ENCODE results near the gene GPX2. TPM values are rescaled to one million over a fixed set of nuclear protein-coding genes. Genes with fewer than 3 reads are reported as not detected.

GPX2 gene
- polyA plus RNA-seq, 4 donors: 49.2 to 1,000 (median 61.2) TPM

- Histone ChIP-seq H3K4me3 (ENCODE audit: low read depth in 1 of 3, low read length in 3 of 3) (no peak overlapping the region), H3K4me1 (ENCODE audit: control insufficient read depth in 3 of 3, insufficient read depth in 2 of 3, low read depth in 1 of 3, low read length in 2 of 3) (peaks cover 0 to 8% (median 0%) of the 10 kb centered on the region in 3 donors), H3K27ac (ENCODE audit: low read depth in 1 of 3, low read length in 2 of 3) (no peak overlapping the region), H3K27me3 (ENCODE audit: control insufficient read depth in 3 of 3, insufficient read depth in 3 of 3, low read length in 3 of 3) (no peaks in the 10 kb centered on the region), H3K9me3 (ENCODE audit: control insufficient read depth in 2 of 2, insufficient read depth in 1 of 2, low read depth in 1 of 2, low read length in 1 of 2) (no peaks in the 10 kb centered on the region), H3K36me3 (ENCODE audit: control insufficient read depth in 3 of 3, insufficient read depth in 2 of 3, low read depth in 1 of 3, low read length in 3 of 3) (no peaks in the 10 kb centered on the region)
- DNase-seq (peak in 1 of 2 donors; percentile 21), FAIRE-seq (no peak)
- 76 to 83% (median 79%) methylated on average over 5 of the region's 5 CpGs for WGBS, 3 donors
These were observed 37.0 kb upstream of the GPX2 start for GRCh38 chr14:64979336-64980074.

GRCh38 chr14:64974563-64974962, 32.0 kb upstream of the GPX2 start:
- 79 to 91% (median 89%) methylated on average over 8 of the region's 8 CpGs for WGBS, 3 donors
- no peak for FAIRE-seq

GRCh38 chr14:64973826-64974225, 31.3 kb upstream of the GPX2 start:
- Histone ChIP-seq H3K36me3 (ENCODE audit: control insufficient read depth in 3 of 3, insufficient read depth in 2 of 3, low read depth in 1 of 3, low read length in 3 of 3) (no peaks in the 10 kb centered on the region), H3K27ac (ENCODE audit: low read depth in 1 of 3, low read length in 2 of 3) (no peak overlapping the region), H3K27me3 (ENCODE audit: control insufficient read depth in 3 of 3, insufficient read depth in 3 of 3, low read length in 3 of 3) (peaks cover 0 to 4% (median 0%) of the 10 kb centered on the region in 3 donors), H3K4me3 (ENCODE audit: low read depth in 1 of 3, low read length in 3 of 3) (no peak overlapping the region), H3K4me1 (ENCODE audit: control insufficient read depth in 3 of 3, insufficient read depth in 2 of 3, low read depth in 1 of 3, low read length in 2 of 3) (peaks cover 4 to 17% (median 9%) of the 10 kb centered on the region in 3 donors), H3K9me3 (ENCODE audit: control insufficient read depth in 2 of 2, insufficient read depth in 1 of 2, low read depth in 1 of 2, low read length in 1 of 2) (no peaks in the 10 kb centered on the region)
- FAIRE-seq (no peak), DNase-seq (no peak)
- WGBS, 3 donors: 92 to 99% (median 98%) methylated on average over 9 of the region's 9 CpGs

More at GRCh38 chr14:64974563-64974962, 32.0 kb upstream of the GPX2 start:
- Histone ChIP-seq H3K27ac (ENCODE audit: low read depth in 1 of 3, low read length in 2 of 3) (no peak overlapping the region), H3K9me3 (ENCODE audit: control insufficient read depth in 2 of 2, insufficient read depth in 1 of 2, low read depth in 1 of 2, low read length in 1 of 2) (no peaks in the 10 kb centered on the region), H3K4me3 (ENCODE audit: low read depth in 1 of 3, low read length in 3 of 3) (no peak overlapping the region), H3K36me3 (ENCODE audit: control insufficient read depth in 3 of 3, insufficient read depth in 2 of 3, low read depth in 1 of 3, low read length in 3 of 3) (no peaks in the 10 kb centered on the region), H3K27me3 (ENCODE audit: control insufficient read depth in 3 of 3, insufficient read depth in 3 of 3, low read length in 3 of 3) (peaks cover 0 to 4% (median 0%) of the 10 kb centered on the region in 3 donors), H3K4me1 (ENCODE audit: control insufficient read depth in 3 of 3, insufficient read depth in 2 of 3, low read depth in 1 of 3, low read length in 2 of 3) (peaks cover 4 to 19% (median 9%) of the 10 kb centered on the region in 3 donors)
- no peak for DNase-seq

GRCh38 chr14:64973026-64973442, 30.5 kb upstream of the GPX2 start:
- H3K27ac ChIP-seq (ENCODE audit: low read depth in 1 of 3, low read length in 2 of 3): peak overlapping the region in 1 of 3 donors; percentile 18
- peaks cover 0 to 6% (median 0%) of the 10 kb centered on the region in 3 donors for H3K36me3 ChIP-seq (ENCODE audit: control insufficient read depth in 3 of 3, insufficient read depth in 2 of 3, low read depth in 1 of 3, low read length in 3 of 3)
- DNase-seq: peak in 1 of 2 donors; percentile 66
- 17 to 53% (median 37%) methylated on average over 8 of the region's 8 CpGs for WGBS, 3 donors
- H3K4me3 ChIP-seq (ENCODE audit: low read depth in 1 of 3, low read length in 3 of 3): peak overlapping the region in 1 of 3 donors; percentile 71
- peaks cover 0 to 4% (median 0%) of the 10 kb centered on the region in 3 donors for H3K27me3 ChIP-seq (ENCODE audit: control insufficient read depth in 3 of 3, insufficient read depth in 3 of 3, low read length in 3 of 3)
- FAIRE-seq: no peak
- peaks cover 4 to 17% (median 9%) of the 10 kb centered on the region in 3 donors for H3K4me1 ChIP-seq (ENCODE audit: control insufficient read depth in 3 of 3, insufficient read depth in 2 of 3, low read depth in 1 of 3, low read length in 2 of 3)
- no peaks in the 10 kb centered on the region for H3K9me3 ChIP-seq (ENCODE audit: control insufficient read depth in 2 of 2, insufficient read depth in 1 of 2, low read depth in 1 of 2, low read length in 1 of 2)

GRCh38 chr14:64971943-64972791, 29.6 kb upstream of the GPX2 start, which contains the start of gene RAB15:
Gene RAB15, minus strand, starts transcription at chr14:64972336. Its CDS starts 260 bp downstream, at chr14:64972076.
- DNase-seq: peak; percentile 19 to 60

GRCh38 chr14:64971491-64971942, 29.0 kb upstream of the GPX2 start:
- 2 to 4% (median 4%) methylated on average over 22 to 31 of the region's 31 CpGs for WGBS, 3 donors
- peak in 1 of 2 donors; percentile 30 for DNase-seq
- Histone ChIP-seq H3K9me3 (ENCODE audit: control insufficient read depth in 2 of 2, insufficient read depth in 1 of 2, low read depth in 1 of 2, low read length in 1 of 2) (no peaks in the 10 kb centered on the region), H3K4me3 (ENCODE audit: low read depth in 1 of 3, low read length in 3 of 3) (peak overlapping the region; percentile 61 to 71 (median 67)), H3K36me3 (ENCODE audit: control insufficient read depth in 3 of 3, insufficient read depth in 2 of 3, low read depth in 1 of 3, low read length in 3 of 3) (peaks cover 0 to 10% (median 0%) of the 10 kb centered on the region in 3 donors), H3K27me3 (ENCODE audit: control insufficient read depth in 3 of 3, insufficient read depth in 3 of 3, low read length in 3 of 3) (peaks cover 0 to 4% (median 0%) of the 10 kb centered on the region in 3 donors), H3K4me1 (ENCODE audit: control insufficient read depth in 3 of 3, insufficient read depth in 2 of 3, low read depth in 1 of 3, low read length in 2 of 3) (peaks cover 4 to 17% (median 9%) of the 10 kb centered on the region in 3 donors), H3K27ac (ENCODE audit: low read depth in 1 of 3, low read length in 2 of 3) (peak overlapping the region; percentile 17 to 68 (median 36))
- FAIRE-seq: no peak

More at GRCh38 chr14:64971943-64972791, 29.6 kb upstream of the GPX2 start, which contains the start of gene RAB15:
- peaks cover 0 to 4% (median 0%) of the 10 kb centered on the region in 3 donors for H3K27me3 ChIP-seq (ENCODE audit: control insufficient read depth in 3 of 3, insufficient read depth in 3 of 3, low read length in 3 of 3)
- H3K9me3 ChIP-seq (ENCODE audit: control insufficient read depth in 2 of 2, insufficient read depth in 1 of 2, low read depth in 1 of 2, low read length in 1 of 2): no peaks in the 10 kb centered on the region
- peak within 1 kb of the TSS; percentile 17 to 68 (median 37) for H3K27ac ChIP-seq (ENCODE audit: low read depth in 1 of 3, low read length in 2 of 3)
- H3K36me3 ChIP-seq (ENCODE audit: control insufficient read depth in 3 of 3, insufficient read depth in 2 of 3, low read depth in 1 of 3, low read length in 3 of 3): peaks cover 0 to 6% (median 0%) of the 10 kb centered on the region in 3 donors
- FAIRE-seq: no peak
- H3K4me1 ChIP-seq (ENCODE audit: control insufficient read depth in 3 of 3, insufficient read depth in 2 of 3, low read depth in 1 of 3, low read length in 2 of 3): peaks cover 4 to 17% (median 9%) of the 10 kb centered on the region in 3 donors
- whole genome bisulfite sequencing, 3 donors: 0 to 1% (median 1%) methylated on average over 25 to 96 of the region's 96 CpGs
- H3K4me3 ChIP-seq (ENCODE audit: low read depth in 1 of 3, low read length in 3 of 3): peak within 1 kb of the TSS; percentile 65 to 71 (median 67)

GRCh38 chr14:64970776-64971477, 28.4 kb upstream of the GPX2 start:
- FAIRE-seq (no peak), DNase-seq (peak; percentile 26 to 30)
- H3K27me3 ChIP-seq (ENCODE audit: control insufficient read depth in 3 of 3, insufficient read depth in 3 of 3, low read length in 3 of 3): peaks cover 0 to 4% (median 0%) of the 10 kb centered on the region in 3 donors
- peaks cover 0 to 10% (median 0%) of the 10 kb centered on the region in 3 donors for H3K36me3 ChIP-seq (ENCODE audit: control insufficient read depth in 3 of 3, insufficient read depth in 2 of 3, low read depth in 1 of 3, low read length in 3 of 3)
- H3K27ac ChIP-seq (ENCODE audit: low read depth in 1 of 3, low read length in 2 of 3): peak overlapping the region in 1 of 3 donors; percentile 68
- H3K4me3 ChIP-seq (ENCODE audit: low read depth in 1 of 3, low read length in 3 of 3): peak overlapping the region; percentile 61 to 71 (median 67)
- 22 to 40% (median 27%) methylated on average over 8 of the region's 8 CpGs for WGBS, 3 donors
- H3K4me1 ChIP-seq (ENCODE audit: control insufficient read depth in 3 of 3, insufficient read depth in 2 of 3, low read depth in 1 of 3, low read length in 2 of 3): peaks cover 4 to 17% (median 9%) of the 10 kb centered on the region in 3 donors
- no peaks in the 10 kb centered on the region for H3K9me3 ChIP-seq (ENCODE audit: control insufficient read depth in 2 of 2, insufficient read depth in 1 of 2, low read depth in 1 of 2, low read length in 1 of 2)
